Nephron (organoid): ENCODE results near the gene ASIC2.

Experiments
- H3K27ac Mint-ChIP-seq, 3 experiments: 2 replicates each; pipeline ENCODE4 v1.8.0; 2020; ENCODE audit warnings: mixed read lengths in 3 of 3, mild to moderate bottlenecking in 2 of 3, moderate library complexity in 1 of 3
- H3K27me3 Mint-ChIP-seq: 2 replicates; pipeline ENCODE4 v1.8.0; 2021; ENCODE audit warnings: low read depth, mild to moderate bottlenecking, moderate library complexity, mixed read lengths
- H3K36me3 Mint-ChIP-seq: 2 replicates; pipeline ENCODE4 v1.8.0; 2020; ENCODE audit warnings: low read depth, mixed read lengths
- H3K4me1 Mint-ChIP-seq: 2 replicates; pipeline ENCODE4 v1.8.0; 2020; ENCODE audit warnings: mixed read lengths
- H3K4me3 Mint-ChIP-seq, 3 experiments: 2 replicates each; pipeline ENCODE4 v1.8.0; 2020; ENCODE audit warnings: mild to moderate bottlenecking in 3 of 3, mixed read lengths in 3 of 3, moderate library complexity in 2 of 3
- H3K9me3 Mint-ChIP-seq: 2 replicates; pipeline ENCODE4 v1.8.0; 2020; ENCODE audit warnings: mixed read lengths
- CTCF ChIP-seq, 3 experiments: fragments of 200-600 bp; sonication (generic); IDR thresholded peaks; one replicate each; pipeline ENCODE4 v1.5.0; 2021; ENCODE audit warnings: antibody characterized with exemption in 3 of 3; ENCODE audit not compliant: unreplicated experiment in 3 of 3

ASIC2 gene

DNA sequence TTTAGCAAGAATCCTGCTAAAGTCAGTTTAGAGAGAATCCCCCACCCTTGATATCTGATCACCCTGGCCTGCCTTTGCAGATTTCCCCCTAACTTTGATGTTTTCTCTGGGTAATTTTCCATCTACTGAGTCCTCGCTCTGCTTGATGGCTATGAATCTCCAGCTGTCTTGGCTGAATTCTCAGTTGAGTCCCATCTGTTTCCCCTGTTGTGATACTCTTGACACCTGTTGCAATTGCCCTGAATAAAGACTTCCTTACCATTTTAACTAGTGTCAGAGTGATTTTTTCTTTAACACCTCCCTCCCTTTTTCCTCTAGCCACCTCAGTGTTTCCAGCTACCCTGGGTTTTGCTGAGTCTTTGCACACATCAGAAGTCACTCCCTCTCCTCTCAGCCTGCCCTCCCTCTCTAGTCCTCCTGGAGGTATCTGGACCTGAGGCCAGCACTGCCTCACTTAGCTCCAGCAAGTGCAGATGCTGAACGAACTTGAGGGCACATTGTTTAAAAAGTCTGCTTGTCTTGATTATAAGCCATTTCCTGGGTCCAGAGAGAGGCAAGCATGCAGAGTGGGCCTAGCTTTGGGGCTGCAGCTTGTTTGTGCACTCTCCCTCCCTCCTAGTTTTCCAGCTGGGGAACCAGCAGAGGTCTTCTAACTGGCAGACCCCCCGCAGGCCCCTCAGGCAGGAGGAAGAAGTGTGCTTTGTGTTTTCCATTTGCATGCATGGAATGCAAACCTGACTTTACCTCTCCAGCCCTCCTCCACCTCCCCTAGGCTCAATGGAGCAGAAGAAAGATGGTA lies 268.2 kb downstream of the ASIC2 start:
- H3K36me3 Mint-ChIP-seq, result no peaks in the 10 kb centered on the region
- no peak for TF ChIP-seq CTCF (IDR thresholded peaks at IDR 0.05; ENCODE audit: unreplicated experiment in 3 of 3)
- H3K27ac Mint-ChIP-seq, result peak overlapping the region in 1 of 3 experiments; percentile 18
- H3K9me3 Mint-ChIP-seq, result no peaks in the 10 kb centered on the region
- H3K27me3 Mint-ChIP-seq, result peaks cover 7% of the 10 kb centered on the region
- H3K4me3 Mint-ChIP-seq, result no peak overlapping the region
- H3K4me1 Mint-ChIP-seq, result peaks cover 32% of the 10 kb centered on the region

DNA sequence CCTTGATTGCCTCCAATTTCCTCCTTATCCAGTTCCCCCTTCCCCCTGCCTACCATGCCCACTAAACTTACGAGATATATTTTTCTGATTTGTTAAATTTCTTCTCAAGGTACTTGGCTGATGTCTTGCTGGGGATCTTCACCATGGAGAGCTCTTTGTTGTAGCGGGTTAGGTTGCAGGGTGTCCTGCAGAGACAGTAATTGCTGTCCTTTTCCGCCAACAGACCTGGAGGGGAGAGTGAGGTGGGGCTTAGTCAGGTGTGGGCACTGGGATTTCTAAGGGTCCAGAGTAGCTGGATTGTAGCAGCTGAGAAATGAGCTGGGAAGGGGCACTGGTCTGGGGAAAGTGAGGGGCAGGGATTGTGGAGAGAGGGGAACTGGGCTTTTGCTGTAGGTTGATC lies 269.3 kb downstream of the ASIC2 start:
- Mint-ChIP-seq H3K27me3 (peaks cover 11% of the 10 kb centered on the region), H3K36me3 (no peaks in the 10 kb centered on the region), H3K4me3 (no peak overlapping the region), H3K4me1 (peaks cover 32% of the 10 kb centered on the region), H3K9me3 (no peaks in the 10 kb centered on the region), H3K27ac (no peak overlapping the region)
- TF ChIP-seq CTCF (IDR thresholded peaks at IDR 0.05; ENCODE audit: unreplicated experiment in 3 of 3), result no peak

DNA sequence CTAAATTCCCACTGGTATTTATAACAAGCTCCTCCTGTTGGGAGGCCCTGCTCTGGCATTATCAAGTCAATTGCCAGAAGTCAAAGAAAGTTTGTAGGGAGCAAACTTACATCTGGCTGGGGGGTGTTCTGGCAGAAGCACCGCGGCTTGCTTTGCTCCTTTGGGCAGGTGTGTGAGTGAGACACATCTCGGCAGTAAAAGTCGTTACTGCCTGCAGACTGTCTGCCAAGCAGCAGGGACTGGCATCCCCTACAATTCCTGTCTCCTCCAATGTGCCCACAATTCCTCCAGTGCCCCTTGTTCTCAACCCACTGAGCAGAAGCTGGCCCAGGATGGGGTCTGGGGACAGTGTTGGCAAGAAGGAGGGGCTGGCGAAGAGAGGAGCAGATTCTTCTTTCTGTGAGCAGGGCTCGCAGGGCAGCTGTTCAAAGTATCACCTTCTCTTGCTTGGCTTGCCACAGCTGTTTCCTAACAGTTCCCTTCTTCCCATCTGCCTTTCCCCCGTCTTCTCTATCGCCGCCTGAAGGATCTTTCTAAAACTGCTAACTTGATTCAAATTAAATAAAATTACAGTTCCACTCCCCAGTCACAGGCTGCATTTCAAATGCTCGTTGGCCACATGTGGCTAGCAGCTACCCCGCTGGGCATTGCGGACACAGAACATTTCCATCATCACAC lies 271.2 kb downstream of the ASIC2 start:
- H3K4me1 Mint-ChIP-seq, result peaks cover 32% of the 10 kb centered on the region
- H3K27ac Mint-ChIP-seq, result no peak overlapping the region
- H3K27me3 Mint-ChIP-seq, result peaks cover 19% of the 10 kb centered on the region
- TF ChIP-seq CTCF (IDR thresholded peaks at IDR 0.05; ENCODE audit: unreplicated experiment in 3 of 3), result no peak
- no peak overlapping the region for H3K4me3 Mint-ChIP-seq
- H3K36me3 Mint-ChIP-seq, result no peaks in the 10 kb centered on the region
- H3K9me3 Mint-ChIP-seq, result no peaks in the 10 kb centered on the region

- H3K36me3 Mint-ChIP-seq, result no peaks in the 10 kb centered on the region
- H3K9me3 Mint-ChIP-seq, result no peaks in the 10 kb centered on the region
- no peak overlapping the region for H3K27ac Mint-ChIP-seq
- H3K27me3 Mint-ChIP-seq, result peaks cover 17% of the 10 kb centered on the region
- H3K4me3 Mint-ChIP-seq, result no peak overlapping the region
- TF ChIP-seq CTCF (IDR thresholded peaks at IDR 0.05; ENCODE audit: unreplicated experiment in 3 of 3), result no peak
- peaks cover 31% of the 10 kb centered on the region for H3K4me1 Mint-ChIP-seq
Observed at GRCh38 chr17:33019161-33019890, 273.8 kb downstream of the ASIC2 start.

- Mint-ChIP-seq H3K4me3 (no peak overlapping the region), H3K27me3 (peaks cover 17% of the 10 kb centered on the region), H3K27ac (no peak overlapping the region), H3K36me3 (no peaks in the 10 kb centered on the region), H3K9me3 (no peaks in the 10 kb centered on the region), H3K4me1 (peaks cover 19% of the 10 kb centered on the region)
- no peak for TF ChIP-seq CTCF (IDR thresholded peaks at IDR 0.05; ENCODE audit: unreplicated experiment in 3 of 3)
Observed at GRCh38 chr17:33017366-33017765, 275.7 kb downstream of the ASIC2 start.
